Keratinocyte (primary cell): ENCODE measurements around the gene L3MBTL4. TPM values are rescaled to one million over a fixed set of nuclear protein-coding genes. Genes with fewer than 3 reads are reported as not detected.

Experiments
- DNase-seq: peaks from one replicate; pipeline ENCODE4 v3.0.0-alpha.2; 2011; ENCODE audit warnings: low read depth, missing footprints, low spot score
- FAIRE-seq: peaks from 2 replicates; lab custom pipeline; 2011; peaks lifted over from hg19 to GRCh38; lab: Jason Lieb, UNC
- H2AFZ ChIP-seq: 2 replicates; pipeline ENCODE4 v1.6.0; 2012; ENCODE audit warnings: low read length, control low read depth, inconsistent platforms; ENCODE audit not compliant: control insufficient read depth
- H3K27ac ChIP-seq: 2 replicates; pipeline ENCODE4 v1.5.1; 2011; ENCODE audit warnings: low read length; ENCODE audit not compliant: control insufficient read depth, insufficient read depth
- H3K27me3 ChIP-seq: 3 replicates; pipeline ENCODE4 v1.6.0; 2011; ENCODE audit warnings: low read length; ENCODE audit not compliant: control insufficient read depth, insufficient read depth; ENCODE audit errors: extremely low read depth
- H3K36me3 ChIP-seq, 2 experiments: 2 replicates in 1 of 2; 3 replicates in 1 of 2; pipeline ENCODE4 v1.5.1; 2011; ENCODE audit warnings: low read length in 2 of 2, mild to moderate bottlenecking in 1 of 2; ENCODE audit not compliant: control insufficient read depth in 2 of 2, insufficient read depth in 2 of 2; ENCODE audit errors: extremely low read depth in 1 of 2
- H3K4me1 ChIP-seq: 3 replicates; pipeline ENCODE4 v1.5.1; 2011; ENCODE audit warnings: low read length; ENCODE audit not compliant: control insufficient read depth, insufficient read depth; ENCODE audit errors: extremely low read depth
- H3K4me2 ChIP-seq: 3 replicates; pipeline ENCODE4 v1.6.0; 2011; ENCODE audit warnings: low read depth, low read length; ENCODE audit not compliant: control insufficient read depth, insufficient read depth; ENCODE audit errors: extremely low read depth
- H3K4me3 ChIP-seq, 3 experiments: fragments of 200-600 bp in 1 of 3; sonication (generic) in 1 of 3; 2 replicates in 2 of 3; 3 replicates in 1 of 3; pipeline ENCODE4 v1.5.1; 2011 to 2016; ENCODE audit warnings: low read length in 3 of 3, mild to moderate bottlenecking in 3 of 3, control low read depth in 2 of 3, inconsistent platforms in 1 of 3, low read depth in 1 of 3, mixed read lengths in 1 of 3, mixed run types in 1 of 3, moderate library complexity in 1 of 3; ENCODE audit not compliant: control insufficient read depth in 2 of 3, insufficient read depth in 2 of 3; ENCODE audit errors: extremely low read depth in 1 of 3
- H3K79me2 ChIP-seq: 2 replicates; pipeline ENCODE4 v1.6.0; 2012; ENCODE audit warnings: low read length; ENCODE audit not compliant: control insufficient read depth, insufficient read depth
- H3K9ac ChIP-seq: 3 replicates; pipeline ENCODE4 v1.6.0; 2011; ENCODE audit warnings: low read length; ENCODE audit not compliant: control insufficient read depth, insufficient read depth; ENCODE audit errors: extremely low read depth
- H3K9me1 ChIP-seq: 3 replicates; pipeline ENCODE4 v1.6.0; 2011; ENCODE audit warnings: low read length; ENCODE audit not compliant: control insufficient read depth, insufficient read depth; ENCODE audit errors: extremely low read depth
- H3K9me3 ChIP-seq: 2 replicates; pipeline ENCODE4 v1.5.1; 2012; ENCODE audit warnings: low read depth, low read length; ENCODE audit not compliant: control insufficient read depth
- H4K20me1 ChIP-seq: 3 replicates; pipeline ENCODE4 v1.6.0; 2011; ENCODE audit warnings: low read length; ENCODE audit not compliant: control insufficient read depth, insufficient read depth; ENCODE audit errors: extremely low read depth
- CTCF ChIP-seq, 3 experiments: IDR thresholded peaks in 1 of 3; conservative IDR thresholded peaks in 1 of 3; optimal IDR thresholded peaks in 1 of 3; 2 replicates in 2 of 3; 3 replicates in 1 of 3; pipeline versions ENCODE3 to v1.5.1; 2011; ENCODE audit warnings: low read length in 3 of 3, mild to moderate bottlenecking in 3 of 3, moderate library complexity in 2 of 3, control low read depth in 1 of 3, inconsistent platforms in 1 of 3; ENCODE audit not compliant: insufficient read depth in 2 of 3; ENCODE audit errors: extremely low read depth in 1 of 3
- EZH2 ChIP-seq: IDR thresholded peaks from one replicate; pipeline ENCODE4 v1.6.1; 2012; ENCODE audit warnings: inconsistent platforms, mild to moderate bottlenecking, low read length, moderate library complexity
- dilution Hi-C: fragments of 300-500 bp; cut with MboI; formaldehyde crosslinking; loops from one replicate; pipeline ENCODE4 v1.7.0; 2020; ENCODE audit warnings: low sequenced_read_pairs; ENCODE audit not compliant: extremely low pct_ligation_motif_present
- polyA plus RNA-seq, 5 experiments: library from polyadenylated mRNA; depleted of rRNA in 3 of 5; stranded (reverse) in 3 of 5; stranded (forward) in 1 of 5; unstranded in 1 of 5; fragments of >200 nt; gene quantifications; 1 replicate in 1 of 5; 2 replicates in 3 of 5; 3 replicates in 1 of 5; pipeline versions ENCODE4 v1.2.1 to v1.2.3, GENCODE V29; 2011 to 2012; ENCODE audit warnings: missing spikeins in 2 of 5, low read depth in 1 of 5, low replicate concordance in 1 of 5

The L3MBTL4 gene
- polyA plus RNA-seq, 1 donor (not counting 4 experiments of a cell fraction or from before 2014, with no cell fraction given): 0.17 TPM

- Histone ChIP-seq H3K4me2 (no peak overlapping the region), H3K27ac (no peak overlapping the region), H3K4me1 (peaks cover 9% of the 10 kb centered on the region), H3K9me3 (no peaks in the 10 kb centered on the region), H3K79me2 (no peaks in the 10 kb centered on the region), H4K20me1 (no peaks in the 10 kb centered on the region), H3K36me3 (no peaks in the 10 kb centered on the region), H3K9me1 (no peaks in the 10 kb centered on the region), H3K9ac (no peak overlapping the region), H3K27me3 (no peaks in the 10 kb centered on the region), H3K4me3 (no peak overlapping the region), H2AFZ (no peak overlapping the region)
- dilution Hi-C loops: no loop called here
- DNase-seq (no peak), FAIRE-seq (no peak)
- TF ChIP-seq EZH2 (no peak), CTCF (optimal IDR thresholded peaks at IDR 0.05 in 1 of 3, IDR thresholded peaks at IDR 0.05 in 1 of 3, conservative IDR thresholded peaks at IDR 0.05 in 1 of 3; ENCODE audit: extremely low read depth in 1 of 3, insufficient read depth in 2 of 3, low read length in 3 of 3) (no peak)
These were observed 355.8 kb downstream of the L3MBTL4 start for GRCh38 chr18:6058941-6059340.

- no peak for FAIRE-seq
- H4K20me1 ChIP-seq: no peaks in the 10 kb centered on the region
- H3K9ac ChIP-seq: no peak overlapping the region
- dilution Hi-C loops: no loop called here
- no peaks in the 10 kb centered on the region for H3K9me1 ChIP-seq
- H3K27me3 ChIP-seq: no peaks in the 10 kb centered on the region
- no peak overlapping the region for H3K4me2 ChIP-seq
- H3K36me3 ChIP-seq: no peaks in the 10 kb centered on the region
- H3K4me3 ChIP-seq: no peak overlapping the region
- H3K27ac ChIP-seq: no peak overlapping the region
- H3K79me2 ChIP-seq: no peaks in the 10 kb centered on the region
- TF ChIP-seq EZH2 (no peak), CTCF (optimal IDR thresholded peaks at IDR 0.05 in 1 of 3, IDR thresholded peaks at IDR 0.05 in 1 of 3, conservative IDR thresholded peaks at IDR 0.05 in 1 of 3; ENCODE audit: extremely low read depth in 1 of 3, insufficient read depth in 2 of 3, low read length in 3 of 3) (no peak)
- no peaks in the 10 kb centered on the region for H3K9me3 ChIP-seq
- H3K4me1 ChIP-seq: peaks cover 9% of the 10 kb centered on the region
- H2AFZ ChIP-seq: no peak overlapping the region
- DNase-seq: no peak
These were observed 357.1 kb downstream of the L3MBTL4 start for GRCh38 chr18:6057604-6058003.
